ENCODE results near the gene KDM4B. TPM values are rescaled to one million over a fixed set of nuclear protein-coding genes. Genes with fewer than 3 reads are reported as not detected.

Gene KDM4B
- total and polyA plus RNA-seq, 10 of the 15 experiments (the other 5 are each of a cell fraction or from before 2014, with no cell fraction given), result 0.47 to 49.6 (median 16.2) TPM

GRCh38 chr19:4923276-4923747 lies 45.6 kb upstream of the KDM4B start (continued):
- TF ChIP-seq PRDM15 (CRISPR knock-in tag; IDR thresholded peaks at IDR 0.05) (no peak), PAX5 (IDR thresholded peaks at IDR 0.05; ENCODE audit: borderline replicate concordance, low read depth, low read length) (no peak), SPI1 (IDR thresholded peaks at IDR 0.05; ENCODE audit: borderline replicate concordance, insufficient read depth, low read depth, low read length) (no peak), PBX3 (IDR thresholded peaks at IDR 0.05; ENCODE audit: insufficient replicate concordance, low read depth, low read length) (no peak)

GRCh38 chr19:4929186-4929585 lies 39.7 kb upstream of the KDM4B start:
- H2AFZ ChIP-seq (ENCODE audit: control insufficient read depth, low read depth, low read length), result no peak overlapping the region
- ChIA-PET RAD21 (ENCODE audit: unreplicated experiment) (interaction anchor here (1.8 kb wide), 1 partner anchor 119 kb away, joined by 4 read pairs; no protein-coding TSS in a partner anchor), POLR2A (no interaction called here), SMC1A (ENCODE audit: uncharacterized antibody, unreplicated experiment) (no interaction called here), CTCF (no interaction called here)
- FAIRE-seq (no peak), DNase-seq (ENCODE audit: low read depth, low spot score) (no peak), ATAC-seq (no peak)
- intact Hi-C loops (cut with micrococcal nuclease; ENCODE audit: unreplicated experiment), result no loop called here
- H3K79me2 ChIP-seq (ENCODE audit: control insufficient read depth, insufficient read depth, low read length), result no peaks in the 10 kb centered on the region; the same call in 1 of the 2 replicates
- no peak overlapping the region for H3K4me3 ChIP-seq
- H4K20me1 ChIP-seq (ENCODE audit: control insufficient read depth, insufficient read depth), result peaks cover 3% of the 10 kb centered on the region; the same call in 1 of the 2 replicates
- in situ Hi-C loops (cut with MboI), result no loop called here
- 96% methylated on average over 22 of the region's 22 CpGs for WGBS (ENCODE audit: insufficient coverage, insufficient replicate concordance, low lambda C conversion rate, missing lambda C conversion rate)
- no peak overlapping the region for H3K9ac ChIP-seq (ENCODE audit: control insufficient read depth, insufficient read depth, low read length)
- no peak overlapping the region for H3K27ac ChIP-seq (ENCODE audit: control insufficient read depth, insufficient read depth)
- no peak overlapping the region for H3K4me2 ChIP-seq (ENCODE audit: control insufficient read depth, insufficient read depth)
- no TSS peak for BruUV-seq (replicated peaks)
- H3K9me3 ChIP-seq (replicated peaks; ENCODE audit: control insufficient read depth, insufficient read depth, low read length), result no peaks in the 10 kb centered on the region
- H3K4me1 ChIP-seq (ENCODE audit: control insufficient read depth, insufficient read depth, low read length), result no peaks in the 10 kb centered on the region
- H3K27me3 ChIP-seq (replicated peaks in 1 of 2; ENCODE audit: control insufficient read depth in 2 of 2, insufficient read depth in 2 of 2, low read length in 1 of 2), result no peaks in the 10 kb centered on the region
- H3K36me3 ChIP-seq (ENCODE audit: control insufficient read depth in 2 of 2, insufficient read depth in 2 of 2, low read length in 1 of 2), result peaks cover 6 to 38% of the 10 kb centered on the region in 2 experiments; a peak in 3 of 4 replicates
- no peak for TF ChIP-seq USF1 (IDR thresholded peaks at IDR 0.05; ENCODE audit: borderline replicate concordance, extremely low read length, insufficient read depth, low read depth, low read length)
- no peak for TF ChIP-seq EZH2 (IDR thresholded peaks at IDR 0.05; ENCODE audit: borderline replicate concordance, control insufficient read depth, low read depth, low read length)
- no peak for TF ChIP-seq MTA3 (IDR thresholded peaks at IDR 0.05; ENCODE audit: borderline replicate concordance, low read length)
- no peak for TF ChIP-seq NR2C1 (IDR thresholded peaks at IDR 0.05)
- TF ChIP-seq ATF2 (IDR thresholded peaks at IDR 0.05; ENCODE audit: low read length), result no peak
- TF ChIP-seq NR2C2 (IDR thresholded peaks at IDR 0.05; ENCODE audit: borderline replicate concordance, control insufficient read depth, insufficient read length, low read depth), result no peak
- TF ChIP-seq FOXK2 (IDR thresholded peaks at IDR 0.05), result no peak

Data from GM12878 (cell line).